Kidney (tissue), 14 donors: ENCODE results near the gene EIF4G3. TPM values are rescaled to one million over a fixed set of nuclear protein-coding genes. Genes with fewer than 3 reads are reported as not detected.

ENCODE experiments used
- DNase-seq, 5 donors: peaks; one replicate each; pipeline ENCODE4 v3.0.0-alpha.2; 2013 to 2020
- FAIRE-seq: peaks from 2 replicates; lab custom pipeline; 2012; peaks lifted over from hg19 to GRCh38; lab: Jason Lieb, UNC
- H3K27ac ChIP-seq, 2 donors: one replicate each; pipeline ENCODE4 v1.7.0; 2013; ENCODE audit warnings: low read depth in 2 of 2, low read length in 2 of 2, inconsistent platforms in 1 of 2
- H3K27me3 ChIP-seq: one replicate; pipeline ENCODE4 v1.7.1; 2013; ENCODE audit warnings: low read length, inconsistent platforms; ENCODE audit not compliant: control insufficient read depth, insufficient read depth
- H3K36me3 ChIP-seq, 3 donors: one replicate each; pipeline versions ENCODE4 v1.7.0 to v1.7.1; 2013; ENCODE audit warnings: low read length in 3 of 3, control low read depth in 1 of 3, inconsistent platforms in 1 of 3; ENCODE audit not compliant: insufficient read depth in 3 of 3, control insufficient read depth in 2 of 3
- H3K4me1 ChIP-seq, 3 donors: one replicate each; pipeline versions ENCODE4 v1.7.0 to v1.7.1; 2013; ENCODE audit warnings: low read length in 3 of 3, inconsistent platforms in 1 of 3, low read depth in 1 of 3; ENCODE audit not compliant: control insufficient read depth in 2 of 3, insufficient read depth in 2 of 3
- H3K4me3 ChIP-seq, 3 donors: one replicate each; pipeline versions ENCODE4 v1.7.0 to v1.8.1; 2013; ENCODE audit warnings: low read length in 3 of 3, control low read depth in 1 of 3, inconsistent platforms in 1 of 3
- H3K9ac ChIP-seq, 3 donors: one replicate each; pipeline versions ENCODE4 v1.7.0 to v1.7.1; 2013; ENCODE audit warnings: low read length in 3 of 3, control low read depth in 1 of 3, inconsistent platforms in 1 of 3
- H3K9me3 ChIP-seq, 3 donors: one replicate each; pipeline versions ENCODE4 v1.7.0 to v1.7.1; 2013; ENCODE audit warnings: low read length in 3 of 3, control low read depth in 1 of 3, inconsistent platforms in 1 of 3; ENCODE audit not compliant: control insufficient read depth in 2 of 3, insufficient read depth in 1 of 3
- CTCF ChIP-seq: IDR thresholded peaks from 3 replicates; pipeline ENCODE4 v1.5.1; 2012; ENCODE audit warnings: mild to moderate bottlenecking, moderate library complexity, borderline replicate concordance; ENCODE audit not compliant: insufficient read depth; ENCODE audit errors: extremely low read depth
- intact Hi-C: fragments of 100-400 bp; cut with DNase I; formaldehyde crosslinking; loops from one replicate; pipeline ENCODE4 v1.11.1; 2022
- polyA plus RNA-seq: library from polyadenylated mRNA; stranded (reverse); fragments of 350-450 nt; fragmentation: Illumina TruSeq; extraction: RNeasy Lipid Tissue Mini Kit (QIAGEN cat#74804); gene quantifications from one replicate; pipeline ENCODE4 v1.2.3, GENCODE V29; 2014; ENCODE audit warnings: low read depth, low replicate concordance; ENCODE audit not compliant: insufficient read depth
- total RNA-seq: library from RNA; stranded (reverse); fragmentation: NEBNext Ultra II Directional; extraction: Animal tissue kit (Norgen Biotek cat#: 25700); gene quantifications from one replicate; pipeline ENCODE4 v1.2.1, GENCODE V29; 2021
- donor health status: control.
- donor health status: control.
- donor health status: control.
- donor health status: control.
- donor health status: control.
- donor health status: DM: yes; HTN: yes; CAD: no.
- donor health status: Normal renal cell carcinoma (clear cell type).

EIF4G3 gene
- total and polyA plus RNA-seq, 2 donors from 2014 or later = 14.8 to 61.6 TPM

GRCh38 chr1:21042929-21043605, 133.6 kb downstream of the EIF4G3 start:
- FAIRE-seq (no peak), DNase-seq (no peak)
- no peak for TF ChIP-seq CTCF
- H3K4me1 ChIP-seq = peaks cover 0 to 3% (median 0%) of the 10 kb centered on the region in 3 donors
- no peaks in the 10 kb centered on the region for H3K36me3 ChIP-seq
- H3K9ac ChIP-seq = no peak overlapping the region
- H3K27ac ChIP-seq = no peak overlapping the region
- no peaks in the 10 kb centered on the region for H3K9me3 ChIP-seq
- no peak overlapping the region for H3K4me3 ChIP-seq
- no peaks in the 10 kb centered on the region for H3K27me3 ChIP-seq
- intact Hi-C loops = no loop called here

- TF ChIP-seq CTCF = no peak
- Histone ChIP-seq H3K9ac (no peak overlapping the region), H3K27ac (no peak overlapping the region), H3K4me3 (no peak overlapping the region), H3K9me3 (no peaks in the 10 kb centered on the region), H3K36me3 (no peaks in the 10 kb centered on the region), H3K4me1 (peaks cover 0 to 3% (median 0%) of the 10 kb centered on the region in 3 donors), H3K27me3 (no peaks in the 10 kb centered on the region)
- FAIRE-seq (no peak), DNase-seq (no peak)
- intact Hi-C loops = no loop called here
Measured at GRCh38 chr1:21041541-21041940, 135.2 kb downstream of the EIF4G3 start.

- Histone ChIP-seq H3K27me3 (no peaks in the 10 kb centered on the region), H3K9ac (no peak overlapping the region), H3K4me1 (peaks cover 0 to 4% (median 3%) of the 10 kb centered on the region in 3 donors), H3K27ac (no peak overlapping the region), H3K4me3 (no peak overlapping the region), H3K9me3 (no peaks in the 10 kb centered on the region), H3K36me3 (no peaks in the 10 kb centered on the region)
- DNase-seq (no peak), FAIRE-seq (no peak)
- intact Hi-C loops = no loop called here
- no peak for TF ChIP-seq CTCF
Measured at GRCh38 chr1:21037091-21037490, 139.6 kb downstream of the EIF4G3 start.
